ENCODE measurements around the gene GPR155.

The GPR155 gene

DNA sequence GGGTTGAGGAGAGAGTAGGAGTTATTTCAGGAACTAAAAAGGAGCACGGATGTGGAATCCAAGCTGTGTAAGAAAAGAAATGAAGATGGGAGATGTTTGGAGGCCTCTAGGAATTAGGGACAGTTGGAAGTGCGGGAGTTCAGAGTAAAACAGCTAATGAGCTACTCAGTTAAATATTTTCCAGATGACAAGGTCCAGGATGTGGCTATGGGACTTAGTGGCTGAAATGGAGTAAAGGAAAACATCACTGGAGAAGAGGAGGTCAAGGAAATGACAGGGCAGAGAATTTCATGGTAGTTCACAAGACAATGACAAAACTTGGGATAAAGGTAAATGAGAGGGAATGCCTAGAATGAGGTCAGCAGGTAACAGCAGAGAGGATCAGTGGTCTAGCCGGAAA, 13.0 kb downstream of the GPR155 start:
- TF ChIP-seq, protein P1, sequence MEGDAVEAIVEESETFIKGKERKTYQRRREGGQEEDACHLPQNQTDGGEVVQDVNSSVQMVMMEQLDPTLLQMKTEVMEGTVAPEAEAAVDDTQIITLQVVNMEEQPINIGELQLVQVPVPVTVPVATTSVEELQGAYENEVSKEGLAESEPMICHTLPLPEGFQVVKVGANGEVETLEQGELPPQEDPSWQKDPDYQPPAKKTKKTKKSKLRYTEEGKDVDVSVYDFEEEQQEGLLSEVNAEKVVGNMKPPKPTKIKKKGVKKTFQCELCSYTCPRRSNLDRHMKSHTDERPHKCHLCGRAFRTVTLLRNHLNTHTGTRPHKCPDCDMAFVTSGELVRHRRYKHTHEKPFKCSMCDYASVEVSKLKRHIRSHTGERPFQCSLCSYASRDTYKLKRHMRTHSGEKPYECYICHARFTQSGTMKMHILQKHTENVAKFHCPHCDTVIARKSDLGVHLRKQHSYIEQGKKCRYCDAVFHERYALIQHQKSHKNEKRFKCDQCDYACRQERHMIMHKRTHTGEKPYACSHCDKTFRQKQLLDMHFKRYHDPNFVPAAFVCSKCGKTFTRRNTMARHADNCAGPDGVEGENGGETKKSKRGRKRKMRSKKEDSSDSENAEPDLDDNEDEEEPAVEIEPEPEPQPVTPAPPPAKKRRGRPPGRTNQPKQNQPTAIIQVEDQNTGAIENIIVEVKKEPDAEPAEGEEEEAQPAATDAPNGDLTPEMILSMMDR (IDR thresholded peaks at IDR 0.05; ENCODE audit: low read depth, low read length), result no peak
- DNase-seq (ENCODE audit: extremely low read depth, low read depth), result no peak

DNA sequence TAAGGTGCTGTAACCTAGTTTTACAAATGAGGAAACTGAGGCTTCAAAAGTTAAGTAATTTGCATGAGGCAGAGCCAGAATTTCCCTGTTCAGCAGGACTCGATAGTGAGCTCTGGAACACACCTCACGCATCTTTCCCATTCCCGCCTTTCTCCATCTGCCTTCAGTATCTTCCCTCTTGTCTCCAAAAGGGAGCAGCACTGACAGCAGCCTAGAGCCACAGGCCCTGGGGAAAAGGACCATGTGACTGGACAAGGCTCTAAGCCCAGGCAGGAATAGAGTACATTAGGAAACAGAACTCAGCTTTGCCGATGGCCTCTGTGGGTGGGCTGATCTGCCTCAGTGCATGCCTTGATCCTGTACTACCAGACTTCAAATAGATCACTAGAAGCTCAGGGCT, 21.5 kb downstream of the GPR155 start:
- TF ChIP-seq, protein P1 (IDR thresholded peaks at IDR 0.05; ENCODE audit: low read depth, low read length), result no peak
- DNase-seq (ENCODE audit: extremely low read depth, low read depth), result no peak

DNA sequence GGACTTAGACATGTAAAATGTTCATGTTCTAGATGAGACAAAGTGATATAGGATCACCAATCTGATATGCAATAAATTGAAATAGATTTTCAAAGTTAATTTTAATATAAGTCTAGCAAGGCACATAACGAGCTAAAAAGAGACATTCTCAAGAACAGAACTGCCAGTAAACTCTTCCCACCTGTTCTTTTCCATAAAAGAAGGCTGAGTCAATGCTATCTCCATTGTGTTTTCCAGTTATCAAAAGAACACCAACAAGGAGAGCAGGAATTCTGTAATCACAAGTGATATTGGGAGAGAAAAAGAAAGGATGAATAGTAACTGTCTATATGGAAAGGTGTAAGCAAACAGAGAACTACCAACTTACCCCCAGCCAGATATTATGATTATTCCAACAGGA, 25.6 kb downstream of the GPR155 start:
- DNase-seq (ENCODE audit: extremely low read depth, low read depth), result no peak
- TF ChIP-seq, protein P1 (IDR thresholded peaks at IDR 0.05; ENCODE audit: low read depth, low read length), result no peak

DNA sequence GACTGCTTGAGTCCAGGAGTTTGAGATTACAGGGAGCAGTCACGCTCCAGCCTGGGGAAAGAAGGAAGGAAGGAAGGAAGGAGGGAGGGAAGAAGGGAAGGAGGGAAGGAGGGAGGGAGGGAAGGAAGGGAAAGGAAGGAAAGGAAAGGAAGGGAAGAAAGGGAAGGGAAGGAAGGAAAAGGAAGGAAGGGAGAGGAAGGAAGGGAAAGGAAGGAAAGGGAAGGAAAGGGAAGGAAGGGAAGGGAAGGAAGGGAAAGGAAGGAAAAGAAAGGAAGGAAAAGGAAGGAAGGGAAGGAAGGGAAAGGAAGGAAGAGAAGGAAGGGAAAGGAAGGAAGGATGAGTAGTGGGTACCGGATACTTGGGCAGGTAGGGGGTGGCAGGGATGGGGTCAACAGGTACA, 32.3 kb downstream of the GPR155 start:
- DNase-seq (ENCODE audit: extremely low read depth, low read depth), result no peak
- TF ChIP-seq, protein P1 (IDR thresholded peaks at IDR 0.05; ENCODE audit: low read depth, low read length), result no peak

DNA sequence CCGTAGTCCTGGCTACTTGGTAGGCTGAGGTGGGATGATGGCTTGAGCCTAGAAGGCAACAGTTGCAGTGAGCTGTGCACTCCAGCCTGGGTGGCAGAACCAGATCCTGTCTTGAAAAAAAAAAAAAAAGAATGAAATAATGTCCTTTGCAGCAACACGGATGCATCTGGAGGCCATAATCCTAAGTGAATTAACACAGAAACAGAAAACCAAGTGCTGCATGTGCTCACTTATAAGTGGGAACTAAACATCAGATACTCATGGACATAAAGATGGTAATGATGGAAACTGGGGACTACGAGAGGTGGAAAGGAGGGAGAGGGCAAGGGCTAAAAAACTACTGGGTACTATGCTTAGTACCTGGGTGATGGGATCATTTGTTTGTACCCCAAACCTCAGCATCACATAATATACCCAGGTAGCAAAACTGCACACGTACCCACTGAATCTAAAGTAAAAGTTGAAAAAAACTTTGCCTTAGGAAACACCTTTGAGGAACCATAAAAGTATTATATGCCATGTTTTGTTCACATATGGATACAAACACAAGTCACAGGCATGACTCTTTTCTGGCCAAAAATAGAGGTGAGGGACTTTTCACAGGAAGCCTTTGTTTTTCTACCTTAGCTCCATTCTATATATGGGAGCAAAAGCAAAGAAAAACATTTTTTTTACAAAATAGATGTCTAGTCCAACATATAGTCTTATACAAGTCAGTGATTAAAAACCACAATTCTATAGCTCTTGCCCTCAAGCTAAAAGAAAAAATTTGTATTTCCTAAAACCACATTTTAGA, 36.6 kb downstream of the GPR155 start:
- TF ChIP-seq, protein P1 (IDR thresholded peaks at IDR 0.05; ENCODE audit: low read depth, low read length), result no peak
- no peak for DNase-seq (ENCODE audit: extremely low read depth, low read depth)

DNA sequence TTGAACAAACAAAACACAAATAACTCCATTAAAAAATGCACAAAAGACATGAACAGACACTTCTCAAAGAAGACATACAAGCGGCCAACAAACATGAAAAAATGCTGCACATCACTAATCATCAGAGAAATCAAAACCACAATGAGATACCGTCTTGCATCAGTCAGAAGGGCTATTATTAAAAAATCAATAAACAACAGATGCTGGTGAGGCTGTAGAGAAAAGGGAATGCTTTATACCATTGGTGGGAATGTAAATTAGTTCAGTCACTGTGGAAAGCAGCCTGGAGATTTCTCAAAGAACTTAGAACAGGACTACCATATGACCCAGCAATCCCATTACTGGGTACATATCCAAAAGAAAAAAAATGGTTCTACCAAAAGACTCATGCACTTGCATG, 37.8 kb downstream of the GPR155 start:
- TF ChIP-seq, protein P1 (IDR thresholded peaks at IDR 0.05; ENCODE audit: low read depth, low read length), result no peak
- no peak for DNase-seq (ENCODE audit: extremely low read depth, low read depth)

DNA sequence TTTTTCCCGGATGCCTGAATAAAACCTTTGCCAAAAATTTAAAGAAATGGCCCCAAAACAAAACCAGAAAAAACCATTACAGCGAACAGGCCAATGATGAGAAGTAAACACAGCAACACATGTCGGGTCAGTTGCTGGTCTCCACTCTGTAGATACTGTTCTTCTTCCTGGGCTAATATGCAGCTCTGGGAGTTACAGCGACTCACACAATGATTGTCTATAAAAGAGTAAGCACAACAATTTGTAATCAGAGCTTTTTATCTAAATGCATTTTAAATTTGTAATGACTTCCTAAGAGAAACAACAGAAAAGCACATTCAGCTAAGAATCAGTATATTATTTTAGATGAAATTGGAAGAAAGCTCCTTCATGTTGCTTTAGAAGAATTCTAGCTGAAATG, 40.3 kb downstream of the GPR155 start:
- DNase-seq (ENCODE audit: extremely low read depth, low read depth), result no peak
- TF ChIP-seq, protein P1 (IDR thresholded peaks at IDR 0.05; ENCODE audit: low read depth, low read length), result no peak

Data from AG09319 (cell line).